HCT116 (cell line): ENCODE measurements around the gene TRIM67. TPM values are rescaled to one million over a fixed set of nuclear protein-coding genes. Genes with fewer than 3 reads are reported as not detected.

Experiments
- ATAC-seq: fragments of 200-7000 bp; cut with Tn5 transposase; 2 replicates; pipeline ENCODE4 v1.9.1; 2020; ENCODE audit warnings: mild to moderate bottlenecking, moderate library complexity
- BruUV-seq: library from RNA; stranded (reverse); fragments of 400-500 nt; replicated peaks from 2 replicates; lab custom pipeline; 2021; lab: Mats Ljungman, UMichigan
- CTCF ChIA-PET: fragments of 300-600 bp; sonication (Branson Sonifier 250); formaldehyde crosslinking; loops from one replicate; lab custom pipeline; 2021; ENCODE audit warnings: antibody characterized with exemption; lab: Charles Lee
- POLR2A ChIA-PET: fragments of 300-600, 350-600 bp; sonication (Branson Sonifier 250); formaldehyde crosslinking; loops from one replicate; lab custom pipeline; 2021; ENCODE audit warnings: antibody characterized with exemption; lab: Charles Lee
- RAD21 ChIA-PET, 2 experiments: fragments of 300-600 bp; sonication (Branson Sonifier 250); formaldehyde crosslinking; loops; one replicate each; lab custom pipeline; 2023; ENCODE audit warnings: low total read pairs in 2 of 2; ENCODE audit not compliant: uncharacterized antibody in 2 of 2, unreplicated experiment in 2 of 2, low non-redundant PET in 1 of 2; lab: Charles Lee
- DNase-seq: peaks from one replicate; pipeline ENCODE4 v3.0.0-alpha.2; 2010; ENCODE audit warnings: low read depth, low spot score
- H2AFZ ChIP-seq: fragments of 200-600 bp; shearing (Covaris generic), sonication (generic); 2 replicates; pipeline ENCODE4 v1.6.1; 2017; ENCODE audit warnings: low read depth, mixed run types, mixed read lengths, antibody characterized with exemption, low read length; ENCODE audit not compliant: poor library complexity, severe bottlenecking
- H3K27ac ChIP-seq: 2 replicates; pipeline ENCODE4 v1.5.1; 2012; ENCODE audit warnings: low read depth, low read length
- H3K27me3 ChIP-seq: fragments of 200-600 bp; sonication (generic); 2 replicates; pipeline ENCODE4 v1.6.1; 2016; ENCODE audit warnings: mixed run types, low read length, mixed read lengths; ENCODE audit not compliant: insufficient read depth
- H3K36me3 ChIP-seq, 2 experiments: fragments of 200-500 bp in 1 of 2; fragments of 200-600 bp in 1 of 2; sonication (Bioruptor generic) in 1 of 2; sonication (generic) in 1 of 2; 2 replicates each; pipeline versions ENCODE4 v1.5.1 to v1.6.1; 2014 to 2016; ENCODE audit warnings: low read length in 2 of 2, inconsistent platforms in 1 of 2, mixed read lengths in 1 of 2, mixed run types in 1 of 2; ENCODE audit not compliant: insufficient read depth in 2 of 2, control insufficient read depth in 1 of 2
- H3K4me1 ChIP-seq, 2 experiments: fragments of 200-600 bp in 1 of 2; sonication (generic) in 1 of 2; 2 replicates each; pipeline versions ENCODE4 v1.5.1 to v1.6.1; 2012 to 2017; ENCODE audit warnings: low read length in 2 of 2, inconsistent platforms in 1 of 2, mild to moderate bottlenecking in 1 of 2, mixed read lengths in 1 of 2, mixed run types in 1 of 2, moderate library complexity in 1 of 2; ENCODE audit not compliant: insufficient read depth in 2 of 2, control insufficient read depth in 1 of 2
- H3K4me2 ChIP-seq: fragments of 200-600 bp; sonication (generic); 2 replicates; pipeline ENCODE4 v1.6.1; 2017; ENCODE audit warnings: mixed run types, low read length, mixed read lengths
- H3K4me3 ChIP-seq, 2 experiments: fragments of 200-600 bp in 1 of 2; sonication (generic) in 1 of 2; replicated peaks in 1 of 2; 2 replicates each; pipeline ENCODE4 v1.5.1; 2011 to 2016; ENCODE audit warnings: low read length in 2 of 2, control low read depth in 1 of 2, low read depth in 1 of 2, mild to moderate bottlenecking in 1 of 2, mixed read lengths in 1 of 2, mixed run types in 1 of 2
- H3K79me2 ChIP-seq: fragments of 200-600 bp; sonication (generic); 2 replicates; pipeline ENCODE4 v1.6.1; 2017; ENCODE audit warnings: mild to moderate bottlenecking, mixed run types, low read length, moderate library complexity, mixed read lengths; ENCODE audit not compliant: insufficient read depth
- H3K9ac ChIP-seq: fragments of 200-600 bp; sonication (generic); 2 replicates; pipeline ENCODE4 v1.6.1; 2016; ENCODE audit warnings: low read length, mixed read lengths
- H3K9me2 ChIP-seq: fragments of 200-600 bp; sonication (generic), shearing (Covaris generic); 2 replicates; pipeline ENCODE4 v1.6.1; 2017; ENCODE audit warnings: mixed run types, mild to moderate bottlenecking, moderate library complexity; ENCODE audit not compliant: insufficient read depth
- H3K9me3 ChIP-seq, 2 experiments: fragments of 200-500 bp in 1 of 2; fragments of 200-600 bp in 1 of 2; sonication (Bioruptor generic) in 1 of 2; sonication (generic) in 1 of 2; 2 replicates each; pipeline ENCODE4 v1.6.1; 2014 to 2017; ENCODE audit warnings: low read length in 2 of 2, mixed read lengths in 2 of 2, inconsistent platforms in 1 of 2, low read depth in 1 of 2, mild to moderate bottlenecking in 1 of 2, mixed run types in 1 of 2, moderate library complexity in 1 of 2; ENCODE audit not compliant: control insufficient read depth in 1 of 2, insufficient read depth in 1 of 2
- H4K20me1 ChIP-seq: fragments of 200-600 bp; sonication (generic), shearing (Covaris generic); 2 replicates; pipeline ENCODE4 v1.6.1; 2017; ENCODE audit warnings: mixed run types, mild to moderate bottlenecking, moderate library complexity; ENCODE audit not compliant: insufficient read depth
- CBX3 ChIP-seq: IDR thresholded peaks from 2 replicates; pipeline ENCODE4 v1.6.1; 2012; ENCODE audit warnings: low read depth
- EGR1 ChIP-seq: IDR thresholded peaks from 2 replicates; pipeline ENCODE4 v1.6.1; 2012; ENCODE audit warnings: low read depth
- EZH2phosphoT487 ChIP-seq: fragments of 200-600 bp; IDR thresholded peaks from 2 replicates; pipeline ENCODE4 v1.6.1; 2018; ENCODE audit warnings: antibody characterized with exemption, borderline replicate concordance
- FOSL1 ChIP-seq: IDR thresholded peaks from 2 replicates; pipeline ENCODE4 v1.6.1; 2012; ENCODE audit warnings: low read depth
- JUND ChIP-seq: IDR thresholded peaks from 2 replicates; pipeline ENCODE4 v1.6.1; 2012
- POLR2AphosphoS5 ChIP-seq: IDR thresholded peaks from 2 replicates; pipeline ENCODE4 v1.6.1; 2011; ENCODE audit warnings: mild to moderate bottlenecking, low read depth, low read length, moderate library complexity
- SIN3A ChIP-seq: IDR thresholded peaks from 2 replicates; pipeline ENCODE4 v1.6.1; 2012; ENCODE audit warnings: low read depth
- TCF7L2 ChIP-seq: IDR thresholded peaks from 2 replicates; pipeline ENCODE4 v1.7.0; 2011; ENCODE audit warnings: borderline replicate concordance, inconsistent platforms; ENCODE audit not compliant: insufficient read depth, insufficient read length; ENCODE audit errors: extremely low read depth
- ZFX ChIP-seq: fragments of 450-650 bp; IDR thresholded peaks from 2 replicates; pipeline ENCODE4 v1.6.1; 2017
- ZNF274 ChIP-seq: fragments of 200-500 bp; sonication (Bioruptor generic); IDR thresholded peaks from 2 replicates; pipeline ENCODE4 v1.6.1; 2014; ENCODE audit warnings: mild to moderate bottlenecking, low read depth, low read length, inconsistent platforms
- intact Hi-C: fragments of 100-400 bp; cut with micrococcal nuclease; formaldehyde crosslinking; loops from 2 replicates; pipeline ENCODE4 v1.10.0; 2022
- total RNA-seq: library from RNA; stranded (reverse); gene quantifications from one replicate; pipeline ENCODE4 v1.2.1, GENCODE V29; 2021; ENCODE audit not compliant: unreplicated experiment
- TF ChIP-seq, protein P1 (sequence below): IDR thresholded peaks from 2 replicates; pipeline ENCODE4 v1.6.1; 2011; ENCODE audit warnings: mild to moderate bottlenecking, low read length, moderate library complexity; ENCODE audit not compliant: insufficient replicate concordance; ENCODE audit errors: extremely low read depth

TRIM67 gene
- total RNA-seq, 1 experiment from 2014 or later = 0.02 TPM

DNA sequence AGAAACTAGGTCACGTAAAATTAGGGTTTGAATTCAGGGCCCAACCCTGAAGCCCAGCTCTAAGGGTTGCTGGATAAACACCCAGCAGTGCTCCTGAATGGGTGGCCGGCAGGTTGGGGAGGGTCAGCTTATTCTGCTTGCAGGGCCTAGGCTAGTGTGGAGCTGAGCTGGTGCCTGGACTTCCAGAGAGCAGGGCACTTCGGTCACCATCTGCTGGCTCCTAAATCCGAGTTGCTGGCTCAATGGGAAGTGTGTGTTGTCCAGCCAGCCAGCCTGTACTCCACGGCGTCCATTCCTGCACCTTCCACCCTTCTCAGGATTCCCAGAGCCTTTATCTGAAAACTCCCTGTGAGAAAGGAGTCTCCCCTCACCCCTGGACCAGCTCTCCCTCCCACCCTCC is 23.0 kb downstream of the TRIM67 start:
- no peak overlapping the region for H3K27ac ChIP-seq
- H4K20me1 ChIP-seq = no peaks in the 10 kb centered on the region
- ATAC-seq = no peak

DNA sequence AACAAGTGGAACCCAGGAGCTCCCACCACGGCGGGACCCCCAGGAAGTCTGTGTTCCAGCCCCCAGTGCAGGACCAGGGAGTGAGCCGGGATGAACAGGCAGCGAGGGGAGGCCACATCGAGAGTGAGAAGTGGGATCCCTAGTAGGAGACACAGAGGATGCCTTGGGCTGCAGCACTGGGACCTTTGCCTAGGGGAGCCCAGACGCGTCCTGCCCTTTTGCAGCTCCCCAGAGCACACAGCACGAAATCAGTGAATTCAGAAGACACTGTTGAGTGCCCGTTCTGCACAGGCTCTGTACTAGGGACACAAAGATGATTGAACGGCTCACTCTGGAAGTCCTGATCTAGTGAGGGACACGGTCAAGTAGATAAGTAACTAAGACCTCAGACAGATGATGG is 23.5 kb downstream of the TRIM67 start:
- H3K27ac ChIP-seq = no peak overlapping the region
- BruUV-seq = no TSS peak
- no peak for TF ChIP-seq POLR2AphosphoS5
- no peak for TF ChIP-seq SIN3A
- no peak for TF ChIP-seq EGR1
- TF ChIP-seq CBX3 = no peak
- TF ChIP-seq TCF7L2 = no peak
- TF ChIP-seq EZH2phosphoT487 = no peak
- no peak for TF ChIP-seq FOSL1
- no peak for TF ChIP-seq ZNF274
- no peak for TF ChIP-seq ZFX
- H3K79me2 ChIP-seq = no peaks in the 10 kb centered on the region
- no peak overlapping the region for H3K9ac ChIP-seq
- H3K36me3 ChIP-seq = no peaks in the 10 kb centered on the region
- ATAC-seq (no peak), DNase-seq (no peak)
- ChIA-PET POLR2A (no interaction called here), RAD21 (no interaction called here), CTCF (no interaction called here)
- intact Hi-C loops = no loop called here
- H2AFZ ChIP-seq = no peak overlapping the region
- H3K4me1 ChIP-seq = 0 out of 4 replicates have a peak, but pooled peaks cover 0 to 2% of the 10 kb centered on the region in 2 experiments
- H3K9me2 ChIP-seq = no peaks in the 10 kb centered on the region
- H3K27me3 ChIP-seq = peaks cover 23% of the 10 kb centered on the region
- no peak overlapping the region for H3K4me3 ChIP-seq
- H3K4me2 ChIP-seq = no peak overlapping the region
- H4K20me1 ChIP-seq = no peaks in the 10 kb centered on the region
- no peaks in the 10 kb centered on the region for H3K9me3 ChIP-seq

More for the DNA sequence above, 23.0 kb downstream of the TRIM67 start:
- H2AFZ ChIP-seq = no peak overlapping the region
- no peak overlapping the region for H3K4me2 ChIP-seq
- CTCF ChIA-PET = no interaction called here
- no peaks in the 10 kb centered on the region for H3K9me2 ChIP-seq
- no peak overlapping the region for H3K4me3 ChIP-seq
- RAD21 ChIA-PET = no interaction called here
- 0 out of 4 replicates have a peak, but pooled peaks cover 0 to 2% of the 10 kb centered on the region in 2 experiments for H3K4me1 ChIP-seq
- no peaks in the 10 kb centered on the region for H3K9me3 ChIP-seq
- no peak for TF ChIP-seq JUND
- no peak for TF ChIP-seq SIN3A
- no peak for TF ChIP-seq EGR1
- TF ChIP-seq, protein P1, sequence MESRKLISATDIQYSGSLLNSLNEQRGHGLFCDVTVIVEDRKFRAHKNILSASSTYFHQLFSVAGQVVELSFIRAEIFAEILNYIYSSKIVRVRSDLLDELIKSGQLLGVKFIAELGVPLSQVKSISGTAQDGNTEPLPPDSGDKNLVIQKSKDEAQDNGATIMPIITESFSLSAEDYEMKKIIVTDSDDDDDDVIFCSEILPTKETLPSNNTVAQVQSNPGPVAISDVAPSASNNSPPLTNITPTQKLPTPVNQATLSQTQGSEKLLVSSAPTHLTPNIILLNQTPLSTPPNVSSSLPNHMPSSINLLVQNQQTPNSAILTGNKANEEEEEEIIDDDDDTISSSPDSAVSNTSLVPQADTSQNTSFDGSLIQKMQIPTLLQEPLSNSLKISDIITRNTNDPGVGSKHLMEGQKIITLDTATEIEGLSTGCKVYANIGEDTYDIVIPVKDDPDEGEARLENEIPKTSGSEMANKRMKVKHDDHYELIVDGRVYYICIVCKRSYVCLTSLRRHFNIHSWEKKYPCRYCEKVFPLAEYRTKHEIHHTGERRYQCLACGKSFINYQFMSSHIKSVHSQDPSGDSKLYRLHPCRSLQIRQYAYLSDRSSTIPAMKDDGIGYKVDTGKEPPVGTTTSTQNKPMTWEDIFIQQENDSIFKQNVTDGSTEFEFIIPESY = no peak
- TF ChIP-seq, all 23 proteins: peak for 0
- no peaks in the 10 kb centered on the region for H3K79me2 ChIP-seq
- intact Hi-C loops = no loop called here
- peaks cover 23% of the 10 kb centered on the region for H3K27me3 ChIP-seq
- no peak overlapping the region for H3K9ac ChIP-seq
- POLR2A ChIA-PET = no interaction called here
- no TSS peak for BruUV-seq
- H3K36me3 ChIP-seq = no peaks in the 10 kb centered on the region
- DNase-seq = no peak
